Heart left ventricle (tissue), 16 donors: ENCODE results near the gene KIAA1958. TPM values are rescaled to one million over a fixed set of nuclear protein-coding genes. Genes with fewer than 3 reads are reported as not detected.

Source experiments
- ATAC-seq, 4 donors: fragments of 200-7000 bp; cut with Tn5 transposase; one replicate each; pipeline ENCODE4 v1.9.1; 2020 to 2022; ENCODE audit warnings: moderate library complexity in 4 of 4, mild to moderate bottlenecking in 3 of 4, moderate number of reproducible peaks in 1 of 4
- DNase-seq, 5 donors: peaks; one replicate each; pipeline ENCODE4 v3.0.0-alpha.2; 2020
- H3K27ac ChIP-seq, 12 donors: fragments of 200-600 bp; sonication (generic) in 4 of 12; one replicate each; pipeline versions ENCODE4 v1.5.0 to v1.8.0; 2016 to 2022; ENCODE audit warnings: mild to moderate bottlenecking in 2 of 12
- H3K27me3 ChIP-seq, 9 donors: fragments of 200-600 bp; sonication (generic) in 2 of 9; one replicate each; pipeline versions ENCODE4 v1.5.1 to v1.8.0; 2016 to 2022; ENCODE audit warnings: mild to moderate bottlenecking in 3 of 9
- H3K36me3 ChIP-seq, 9 donors: fragments of 200-600 bp; sonication (generic) in 2 of 9; one replicate each; pipeline versions ENCODE4 v1.5.0 to v1.8.0; 2018 to 2022; ENCODE audit warnings: mild to moderate bottlenecking in 2 of 9
- H3K4me1 ChIP-seq, 12 donors: fragments of 200-600 bp; sonication (generic) in 4 of 12; one replicate each; pipeline versions ENCODE4 v1.5.0 to v1.8.0; 2016 to 2022; ENCODE audit warnings: mild to moderate bottlenecking in 3 of 12
- H3K4me3 ChIP-seq, 12 donors: fragments of 200-600 bp; sonication (generic) in 4 of 12; one replicate each; pipeline versions ENCODE4 v1.5.0 to v1.8.0; 2017 to 2022; ENCODE audit warnings: mild to moderate bottlenecking in 9 of 12, moderate library complexity in 4 of 12
- H3K9me3 ChIP-seq, 12 donors: fragments of 200-600 bp; sonication (generic) in 4 of 12; one replicate each; pipeline versions ENCODE4 v1.5.0 to v1.8.0; 2016 to 2022; ENCODE audit warnings: mild to moderate bottlenecking in 1 of 12
- CTCF ChIP-seq, 12 donors: fragments of 200-600 bp; sonication (generic) in 4 of 12; IDR thresholded peaks; one replicate each; pipeline versions ENCODE4 v1.5.0 to v1.8.0; 2018 to 2022; ENCODE audit warnings: antibody characterized with exemption in 12 of 12, mild to moderate bottlenecking in 5 of 12
- POLR2A ChIP-seq, 2 donors: fragments of 450-650 bp; IDR thresholded peaks; one replicate each; pipeline ENCODE4 v1.6.1; 2017; ENCODE audit warnings: antibody characterized with exemption in 2 of 2, mild to moderate bottlenecking in 2 of 2, moderate library complexity in 2 of 2
- WGBS, 4 donors: extraction: QIAGEN DNeasy Blood & Tissue Kit in 2 of 4; methylation state at CpG; one replicate each; pipeline versions ENCODE4 v1.1.5 to v1.1.7; 2013 to 2018; 5-methylcytosine and 5-hydroxymethylcytosine counted together
- intact Hi-C, 10 donors: fragments of 100-400 bp; cut with DNase I; formaldehyde crosslinking; loops; one replicate each; pipeline versions ENCODE4 v1.11.1 to v1.14.2; 2022
- polyA plus RNA-seq, 2 donors: library from polyadenylated mRNA; stranded (reverse); fragments of 200-250 nt; gene quantifications; one replicate each; pipeline ENCODE4 v1.2.3, GENCODE V29; 2013
- total RNA-seq, 9 donors: library from RNA; depleted of rRNA in 2 of 9; stranded (reverse); fragments of >200 nt in 2 of 9; fragmentation: NEBNext Ultra II Directional in 3 of 9; extraction: Animal tissue kit (Norgen Biotek cat#: 25700) in 3 of 9; gene quantifications; one replicate each; pipeline versions ENCODE4 v1.1.0 to v1.2.4, GENCODE V29; 2016 to 2023
- donor health status: ischemic (EF 13 %, LVEDD 7.1; RV severe dilation, severe dysfunction).
- donor health status: healthy with polysubstance abuse.
- donor health status: DM: no; HTN: yes; CAD: no.
- donor health status: DM: no; HTN: no; CAD: no.
- donor health status: ischemic (EF 25% LVEDD 6.9; RV normal size, moderate dysfunction).
- donor health status: ischemic (EF 25% LVEDD 5.7; RV mildly dilated, moderate dysfunction).
- donor health status: healthy.
- donor health status: DM: yes; HTN: yes; CAD: no.
- donor health status: ischemic (EF 35%, LVEDD 5.7; RV mildly dilated, moderate dysfunction).
- donor health status: nonischemic (EF 11% LVEDD 7.7; RV severe dilation, severe dysfunction).
- donor health status: DM: yes; HTN: yes; CAD: no.
- donor health status: PGD.
- donor health status: ischemic (EF 29% LVEDD 5.4; RV normal size, mild dysfunction).
- donor health status: nonischemic (EF 23%, LVEDD 6.1; RV moderate dilation, normal function).

KIAA1958 gene
- total and polyA plus RNA-seq, 11 donors, result 0.99 to 8.5 (median 5.8) TPM

GRCh38 chr9:112540800-112541199 is 54.2 kb downstream of the KIAA1958 start:
- TF ChIP-seq CTCF (IDR thresholded peaks at IDR 0.05) (no peak), POLR2A (IDR thresholded peaks at IDR 0.05) (no peak)
- DNase-seq (no peak), ATAC-seq (no peak)
- Histone ChIP-seq H3K4me1 (peaks cover 0 to 3% (median 0%) of the 10 kb centered on the region in 12 donors), H3K36me3 (no peaks in the 10 kb centered on the region), H3K27me3 (no peaks in the 10 kb centered on the region), H3K4me3 (no peak overlapping the region), H3K27ac (no peak overlapping the region), H3K9me3 (no peaks in the 10 kb centered on the region)
- WGBS, 4 donors, result 96 to 98% (median 97%) methylated on average over 4 of the region's 4 CpGs
- intact Hi-C loops, result no loop called here

- intact Hi-C loops, result no loop called here
- Histone ChIP-seq H3K9me3 (no peaks in the 10 kb centered on the region), H3K4me1 (peaks cover 0 to 7% (median 0%) of the 10 kb centered on the region in 12 donors), H3K27ac (no peak overlapping the region), H3K27me3 (no peaks in the 10 kb centered on the region), H3K4me3 (no peak overlapping the region), H3K36me3 (no peaks in the 10 kb centered on the region)
- 46 to 57% (median 48%) methylated on average over 7 of the region's 7 CpGs for WGBS, 4 donors
- DNase-seq, result no peak
- ATAC-seq, result no peak
- no peak for TF ChIP-seq POLR2A (IDR thresholded peaks at IDR 0.05)
- TF ChIP-seq CTCF (IDR thresholded peaks at IDR 0.05), result no peak
These were observed 55.1 kb downstream of the KIAA1958 start for GRCh38 chr9:112541685-112542084.

- intact Hi-C loops, result no loop called here
These were observed 56.1 kb downstream of the KIAA1958 start for GRCh38 chr9:112542593-112543292.

GRCh38 chr9:112544477-112544876 is 57.9 kb downstream of the KIAA1958 start:
- Histone ChIP-seq H3K9me3 (no peaks in the 10 kb centered on the region), H3K4me1 (peaks cover 0 to 15% (median 0%) of the 10 kb centered on the region in 12 donors), H3K27me3 (no peaks in the 10 kb centered on the region), H3K36me3 (no peaks in the 10 kb centered on the region), H3K27ac (no peak overlapping the region), H3K4me3 (no peak overlapping the region)
- DNase-seq, result no peak
- TF ChIP-seq POLR2A (IDR thresholded peaks at IDR 0.05), result no peak
- no peak for ATAC-seq
- WGBS, 4 donors, result 77 to 87% (median 80%) methylated on average over 1 of the region's 1 CpG
- intact Hi-C loops, result no loop called here

More at GRCh38 chr9:112542593-112543292, 56.1 kb downstream of the KIAA1958 start:
- peaks cover 0 to 7% (median 0%) of the 10 kb centered on the region in 12 donors for H3K4me1 ChIP-seq
- ATAC-seq (no peak), DNase-seq (no peak)
- 88 to 98% (median 91%) methylated on average over 1 of the region's 1 CpG for WGBS, 4 donors
- no peaks in the 10 kb centered on the region for H3K9me3 ChIP-seq
- H3K36me3 ChIP-seq, result no peaks in the 10 kb centered on the region
- no peak for TF ChIP-seq CTCF (IDR thresholded peaks at IDR 0.05)
- no peak for TF ChIP-seq POLR2A (IDR thresholded peaks at IDR 0.05)
- no peak overlapping the region for H3K4me3 ChIP-seq
- H3K27ac ChIP-seq, result no peak overlapping the region
- H3K27me3 ChIP-seq, result no peaks in the 10 kb centered on the region

GRCh38 chr9:112545237-112545636 is 58.6 kb downstream of the KIAA1958 start:
- Histone ChIP-seq H3K9me3 (no peaks in the 10 kb centered on the region), H3K4me3 (no peak overlapping the region), H3K4me1 (peaks cover 0 to 22% (median 0%) of the 10 kb centered on the region in 12 donors), H3K36me3 (no peaks in the 10 kb centered on the region), H3K27ac (no peak overlapping the region), H3K27me3 (no peaks in the 10 kb centered on the region)
- no peak for TF ChIP-seq POLR2A (IDR thresholded peaks at IDR 0.05)
- TF ChIP-seq CTCF (IDR thresholded peaks at IDR 0.05), result no peak
- ATAC-seq, result no peak
- no peak for DNase-seq
- intact Hi-C loops, result no loop called here
